Mucosa of rectum (tissue), 2 donors: ENCODE measurements around the gene FICD.
"Not testable (repeated sequence)": the region's sequence is repeated elsewhere in the genome, so short reads cannot be mapped to it uniquely, and the experiment has no call there.

Experiments used
- H3K27ac ChIP-seq, 2 donors: one replicate each; pipeline ENCODE4 v1.7.0; 2013; ENCODE audit warnings: inconsistent platforms in 2 of 2, low read depth in 2 of 2, low read length in 2 of 2
- H3K27me3 ChIP-seq, 2 donors: one replicate each; pipeline ENCODE4 v1.7.0; 2013; ENCODE audit warnings: low read length in 2 of 2; ENCODE audit not compliant: control insufficient read depth in 2 of 2, insufficient read depth in 2 of 2
- H3K36me3 ChIP-seq, 2 donors: one replicate each; pipeline ENCODE4 v1.7.0; 2013; ENCODE audit warnings: low read length in 2 of 2; ENCODE audit not compliant: control insufficient read depth in 2 of 2, insufficient read depth in 2 of 2
- H3K4me1 ChIP-seq, 2 donors: one replicate each; pipeline ENCODE4 v1.7.0; 2013; ENCODE audit warnings: low read length in 2 of 2, mild to moderate bottlenecking in 1 of 2; ENCODE audit not compliant: control insufficient read depth in 2 of 2, insufficient read depth in 2 of 2
- H3K4me3 ChIP-seq, 2 donors: one replicate each; pipeline ENCODE4 v1.7.0; 2013; ENCODE audit warnings: low read length in 2 of 2
- H3K9ac ChIP-seq, 2 donors: one replicate each; pipeline ENCODE4 v1.7.0; 2013; ENCODE audit warnings: low read length in 2 of 2, low read depth in 1 of 2, mild to moderate bottlenecking in 1 of 2
- H3K9me3 ChIP-seq, 2 donors: one replicate each; pipeline ENCODE4 v1.7.0; 2013; ENCODE audit warnings: low read length in 2 of 2; ENCODE audit not compliant: control insufficient read depth in 2 of 2
- donor health status: healthy.
- donor health status: Normal muscosa, but diverticular disease.

FICD gene

GRCh38 chr12:108482717-108483212 is 32.3 kb upstream of the FICD start:
- peaks cover 0 to 3% of the 10 kb centered on the region in 2 donors for H3K27me3 ChIP-seq
- H3K27ac ChIP-seq, result no peak overlapping the region
- H3K9me3 ChIP-seq, result no peaks in the 10 kb centered on the region
- no peaks in the 10 kb centered on the region for H3K36me3 ChIP-seq
- no peaks in the 10 kb centered on the region for H3K4me1 ChIP-seq
- H3K9ac ChIP-seq, result no peak overlapping the region
- no peak overlapping the region for H3K4me3 ChIP-seq

GRCh38 chr12:108483213-108484059 is 31.6 kb upstream of the FICD start:
- H3K9me3 ChIP-seq, result no peaks in the 10 kb centered on the region
- H3K36me3 ChIP-seq, result no peaks in the 10 kb centered on the region
- peaks cover 0 to 3% of the 10 kb centered on the region in 2 donors for H3K27me3 ChIP-seq
- no peak overlapping the region for H3K4me3 ChIP-seq
- no peak overlapping the region for H3K9ac ChIP-seq
- H3K4me1 ChIP-seq, result no peaks in the 10 kb centered on the region
- no peak overlapping the region for H3K27ac ChIP-seq

GRCh38 chr12:108484431-108484830 is 30.6 kb upstream of the FICD start:
- Histone ChIP-seq H3K9me3 (no peaks in the 10 kb centered on the region), H3K27me3 (peaks cover 0 to 3% of the 10 kb centered on the region in 2 donors), H3K4me1 (no peaks in the 10 kb centered on the region), H3K9ac (no peak overlapping the region), H3K4me3 (no peak overlapping the region), H3K27ac (no peak overlapping the region), H3K36me3 (no peaks in the 10 kb centered on the region)

- Histone ChIP-seq H3K36me3 (no peaks in the 10 kb centered on the region), H3K9me3 (no peaks in the 10 kb centered on the region), H3K4me1 (no peaks in the 10 kb centered on the region), H3K27me3 (peaks cover 0 to 3% of the 10 kb centered on the region in 2 donors), H3K4me3 (no peak overlapping the region), H3K27ac (no peak overlapping the region), H3K9ac (no peak overlapping the region)
Observed at GRCh38 chr12:108484845-108485244, 30.2 kb upstream of the FICD start.

- H3K9me3 ChIP-seq, H3K27me3 ChIP-seq, H3K4me1 ChIP-seq, H3K9ac ChIP-seq, H3K36me3 ChIP-seq, H3K27ac ChIP-seq, H3K4me3 ChIP-seq: not testable (repeated sequence)
Observed at GRCh38 chr12:108485371-108485770, 29.7 kb upstream of the FICD start.

GRCh38 chr12:108487029-108487428 is 28.0 kb upstream of the FICD start:
- H3K4me3 ChIP-seq, H3K36me3 ChIP-seq, H3K4me1 ChIP-seq, H3K27ac ChIP-seq, H3K9me3 ChIP-seq, H3K9ac ChIP-seq, H3K27me3 ChIP-seq: not testable (repeated sequence)

- Histone ChIP-seq H3K27me3 (peaks cover 0 to 11% of the 10 kb centered on the region in 2 donors), H3K36me3 (no peaks in the 10 kb centered on the region), H3K27ac (no peak overlapping the region), H3K9ac (no peak overlapping the region), H3K4me1 (no peaks in the 10 kb centered on the region), H3K9me3 (no peaks in the 10 kb centered on the region), H3K4me3 (no peak overlapping the region)
Observed at GRCh38 chr12:108491256-108491655, 23.8 kb upstream of the FICD start.

- H3K4me3 ChIP-seq, result no peak overlapping the region
- peaks cover 4 to 11% of the 10 kb centered on the region in 2 donors for H3K27me3 ChIP-seq
- no peaks in the 10 kb centered on the region for H3K4me1 ChIP-seq
- no peak overlapping the region for H3K27ac ChIP-seq
- H3K9ac ChIP-seq, result no peak overlapping the region
- H3K9me3 ChIP-seq, result no peaks in the 10 kb centered on the region
- H3K36me3 ChIP-seq, result no peaks in the 10 kb centered on the region
Observed at GRCh38 chr12:108495054-108495453, 20.0 kb upstream of the FICD start.

GRCh38 chr12:108495823-108496579 is 19.1 kb upstream of the FICD start:
- H3K9me3 ChIP-seq, result no peaks in the 10 kb centered on the region
- H3K4me1 ChIP-seq, result no peaks in the 10 kb centered on the region
- H3K27me3 ChIP-seq, result peaks cover 4 to 9% of the 10 kb centered on the region in 2 donors
- H3K9ac ChIP-seq, result no peak overlapping the region
- no peak overlapping the region for H3K4me3 ChIP-seq
- no peak overlapping the region for H3K27ac ChIP-seq
- H3K36me3 ChIP-seq, result no peaks in the 10 kb centered on the region

GRCh38 chr12:108498136-108498535 is 16.9 kb upstream of the FICD start:
- Histone ChIP-seq H3K4me1 (no peaks in the 10 kb centered on the region), H3K27ac (no peak overlapping the region), H3K27me3 (peaks cover 4 to 6% of the 10 kb centered on the region in 2 donors), H3K9me3 (peaks cover 3% of the 10 kb centered on the region in 2 donors), H3K4me3 (no peak overlapping the region), H3K36me3 (no peaks in the 10 kb centered on the region), H3K9ac (no peak overlapping the region)
